Kidney (tissue), 14 donors: ENCODE results near the gene RBM19. TPM values are rescaled to one million over a fixed set of nuclear protein-coding genes. Genes with fewer than 3 reads are reported as not detected.

Experiments used
- DNase-seq, 5 donors: peaks; one replicate each; pipeline ENCODE4 v3.0.0-alpha.2; 2013 to 2020
- FAIRE-seq: peaks from 2 replicates; lab custom pipeline; 2012; peaks lifted over from hg19 to GRCh38; lab: Jason Lieb, UNC
- H3K27ac ChIP-seq, 2 donors: one replicate each; pipeline ENCODE4 v1.7.0; 2013; ENCODE audit warnings: low read depth in 2 of 2, low read length in 2 of 2, inconsistent platforms in 1 of 2
- H3K27me3 ChIP-seq: one replicate; pipeline ENCODE4 v1.7.1; 2013; ENCODE audit warnings: low read length, inconsistent platforms; ENCODE audit not compliant: control insufficient read depth, insufficient read depth
- H3K36me3 ChIP-seq, 3 donors: one replicate each; pipeline versions ENCODE4 v1.7.0 to v1.7.1; 2013; ENCODE audit warnings: low read length in 3 of 3, control low read depth in 1 of 3, inconsistent platforms in 1 of 3; ENCODE audit not compliant: insufficient read depth in 3 of 3, control insufficient read depth in 2 of 3
- H3K4me1 ChIP-seq, 3 donors: one replicate each; pipeline versions ENCODE4 v1.7.0 to v1.7.1; 2013; ENCODE audit warnings: low read length in 3 of 3, inconsistent platforms in 1 of 3, low read depth in 1 of 3; ENCODE audit not compliant: control insufficient read depth in 2 of 3, insufficient read depth in 2 of 3
- H3K4me3 ChIP-seq, 3 donors: one replicate each; pipeline versions ENCODE4 v1.7.0 to v1.8.1; 2013; ENCODE audit warnings: low read length in 3 of 3, control low read depth in 1 of 3, inconsistent platforms in 1 of 3
- H3K9ac ChIP-seq, 3 donors: one replicate each; pipeline versions ENCODE4 v1.7.0 to v1.7.1; 2013; ENCODE audit warnings: low read length in 3 of 3, control low read depth in 1 of 3, inconsistent platforms in 1 of 3
- H3K9me3 ChIP-seq, 3 donors: one replicate each; pipeline versions ENCODE4 v1.7.0 to v1.7.1; 2013; ENCODE audit warnings: low read length in 3 of 3, control low read depth in 1 of 3, inconsistent platforms in 1 of 3; ENCODE audit not compliant: control insufficient read depth in 2 of 3, insufficient read depth in 1 of 3
- intact Hi-C: fragments of 100-400 bp; cut with DNase I; formaldehyde crosslinking; loops from one replicate; pipeline ENCODE4 v1.11.1; 2022
- polyA plus RNA-seq: library from polyadenylated mRNA; stranded (reverse); fragments of 350-450 nt; fragmentation: Illumina TruSeq; extraction: RNeasy Lipid Tissue Mini Kit (QIAGEN cat#74804); gene quantifications from one replicate; pipeline ENCODE4 v1.2.3, GENCODE V29; 2014; ENCODE audit warnings: low read depth, low replicate concordance; ENCODE audit not compliant: insufficient read depth
- total RNA-seq: library from RNA; stranded (reverse); fragmentation: NEBNext Ultra II Directional; extraction: Animal tissue kit (Norgen Biotek cat#: 25700); gene quantifications from one replicate; pipeline ENCODE4 v1.2.1, GENCODE V29; 2021
- TF ChIP-seq, protein P1 (sequence below): IDR thresholded peaks from 3 replicates; pipeline ENCODE4 v1.5.1; 2012; ENCODE audit warnings: mild to moderate bottlenecking, moderate library complexity, borderline replicate concordance; ENCODE audit not compliant: insufficient read depth; ENCODE audit errors: extremely low read depth
- donor health status: control.
- donor health status: control.
- donor health status: control.
- donor health status: control.
- donor health status: control.
- donor health status: DM: yes; HTN: yes; CAD: no.
- donor health status: Normal renal cell carcinoma (clear cell type).

Gene RBM19
- total and polyA plus RNA-seq, 2 donors from 2014 or later = 12.3 to 34.7 TPM

GRCh38 chr12:113919791-113920190, 46.3 kb downstream of the RBM19 start:
- TF ChIP-seq, protein P1, sequence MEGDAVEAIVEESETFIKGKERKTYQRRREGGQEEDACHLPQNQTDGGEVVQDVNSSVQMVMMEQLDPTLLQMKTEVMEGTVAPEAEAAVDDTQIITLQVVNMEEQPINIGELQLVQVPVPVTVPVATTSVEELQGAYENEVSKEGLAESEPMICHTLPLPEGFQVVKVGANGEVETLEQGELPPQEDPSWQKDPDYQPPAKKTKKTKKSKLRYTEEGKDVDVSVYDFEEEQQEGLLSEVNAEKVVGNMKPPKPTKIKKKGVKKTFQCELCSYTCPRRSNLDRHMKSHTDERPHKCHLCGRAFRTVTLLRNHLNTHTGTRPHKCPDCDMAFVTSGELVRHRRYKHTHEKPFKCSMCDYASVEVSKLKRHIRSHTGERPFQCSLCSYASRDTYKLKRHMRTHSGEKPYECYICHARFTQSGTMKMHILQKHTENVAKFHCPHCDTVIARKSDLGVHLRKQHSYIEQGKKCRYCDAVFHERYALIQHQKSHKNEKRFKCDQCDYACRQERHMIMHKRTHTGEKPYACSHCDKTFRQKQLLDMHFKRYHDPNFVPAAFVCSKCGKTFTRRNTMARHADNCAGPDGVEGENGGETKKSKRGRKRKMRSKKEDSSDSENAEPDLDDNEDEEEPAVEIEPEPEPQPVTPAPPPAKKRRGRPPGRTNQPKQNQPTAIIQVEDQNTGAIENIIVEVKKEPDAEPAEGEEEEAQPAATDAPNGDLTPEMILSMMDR = no peak
- peaks cover 0 to 17% (median 11%) of the 10 kb centered on the region in 3 donors for H3K36me3 ChIP-seq

DNA sequence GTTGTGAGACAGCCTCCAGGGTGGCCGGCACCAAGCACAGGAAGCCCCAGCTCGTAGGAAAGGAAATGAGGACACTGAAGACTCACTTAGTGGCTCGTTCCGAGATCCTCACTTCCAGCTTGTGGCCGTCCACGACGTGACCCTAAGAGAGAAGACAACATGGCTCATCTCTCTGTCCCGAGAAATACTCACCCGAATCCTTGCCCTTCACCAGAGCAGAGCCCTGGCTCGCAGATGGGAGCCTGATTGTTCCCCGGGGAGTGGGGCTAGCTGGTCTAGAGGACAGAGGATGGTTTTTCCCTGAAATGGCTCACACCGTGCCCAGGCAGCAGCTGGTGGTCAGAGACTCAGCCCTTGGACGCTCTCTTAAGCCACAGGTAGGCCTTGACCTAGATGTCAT, 47.8 kb downstream of the RBM19 start:
- no peak for FAIRE-seq

More at GRCh38 chr12:113919791-113920190, 46.3 kb downstream of the RBM19 start:
- Histone ChIP-seq H3K9me3 (no peaks in the 10 kb centered on the region), H3K27me3 (no peaks in the 10 kb centered on the region), H3K9ac (no peak overlapping the region), H3K4me1 (no peaks in the 10 kb centered on the region), H3K27ac (no peak overlapping the region), H3K4me3 (no peak overlapping the region)
- FAIRE-seq = no peak
- intact Hi-C loops = loop anchor here (10.0 kb wide), 1 partner anchor 455 kb away; no protein-coding TSS in a partner anchor
- no peak for DNase-seq

DNA sequence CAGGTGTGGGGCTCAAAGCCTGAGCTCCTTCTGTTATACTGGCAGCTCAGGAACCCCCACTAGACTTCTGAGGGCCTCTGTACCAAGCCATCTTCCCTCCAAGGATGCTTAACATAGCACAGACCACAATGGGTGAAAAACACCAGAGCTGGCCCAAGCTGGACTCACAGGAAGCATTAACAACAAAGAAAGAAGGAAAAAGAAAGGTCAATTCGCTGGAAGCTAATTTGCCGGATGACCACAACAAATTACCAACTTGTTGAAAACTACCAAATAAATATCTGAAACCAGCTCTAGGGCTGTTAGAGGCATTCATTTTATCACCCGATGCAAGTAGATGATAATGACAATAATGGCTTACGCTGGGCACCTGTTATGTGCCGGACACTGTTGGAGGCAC, 48.7 kb downstream of the RBM19 start:
- Histone ChIP-seq H3K27ac (no peak overlapping the region), H3K9ac (no peak overlapping the region), H3K27me3 (no peaks in the 10 kb centered on the region), H3K9me3 (no peaks in the 10 kb centered on the region), H3K4me3 (no peak overlapping the region), H3K4me1 (no peaks in the 10 kb centered on the region), H3K36me3 (peaks cover 0 to 11% (median 4%) of the 10 kb centered on the region in 3 donors)
- DNase-seq (no peak), FAIRE-seq (no peak)
- intact Hi-C loops = loop anchor here (10.0 kb wide), 1 partner anchor 453 kb away; no protein-coding TSS in a partner anchor
- TF ChIP-seq, protein P1 = no peak

More for the DNA sequence above, 47.8 kb downstream of the RBM19 start:
- intact Hi-C loops = loop anchor here (10.0 kb wide), 1 partner anchor 454 kb away; no protein-coding TSS in a partner anchor
- Histone ChIP-seq H3K27ac (no peak overlapping the region), H3K4me3 (no peak overlapping the region), H3K4me1 (no peaks in the 10 kb centered on the region), H3K36me3 (peaks cover 0 to 11% (median 4%) of the 10 kb centered on the region in 3 donors), H3K9me3 (no peaks in the 10 kb centered on the region), H3K9ac (no peak overlapping the region), H3K27me3 (no peaks in the 10 kb centered on the region)
- no peak for DNase-seq
- TF ChIP-seq, protein P1 = no peak

GRCh38 chr12:113914806-113915205, 51.3 kb downstream of the RBM19 start:
- no peak overlapping the region for H3K9ac ChIP-seq
- H3K4me3 ChIP-seq = no peak overlapping the region
- TF ChIP-seq, protein P1 = no peak
- no peak for FAIRE-seq
- peaks cover 0 to 8% (median 5%) of the 10 kb centered on the region in 3 donors for H3K36me3 ChIP-seq
- H3K9me3 ChIP-seq = no peaks in the 10 kb centered on the region
- no peaks in the 10 kb centered on the region for H3K27me3 ChIP-seq
- no peak for DNase-seq
- intact Hi-C loops = loop anchor here (10.0 kb wide), 1 partner anchor 450 kb away; no protein-coding TSS in a partner anchor
- no peaks in the 10 kb centered on the region for H3K4me1 ChIP-seq
- H3K27ac ChIP-seq = no peak overlapping the region
